B cell (primary cell): ENCODE data around the gene PVR.

Experiments
- EZH2 ChIP-seq: IDR thresholded peaks from 2 replicates; pipeline ENCODE4 v1.6.1; 2012; ENCODE audit warnings: borderline replicate concordance, low read depth, mild to moderate bottlenecking, moderate library complexity, low read length; ENCODE audit not compliant: insufficient read depth, poor library complexity, severe bottlenecking
- TF ChIP-seq, protein P1 (sequence below): fragments of 200-600 bp; IDR thresholded peaks from one replicate; pipeline ENCODE4 v1.8.0; 2022; ENCODE audit warnings: antibody characterized with exemption, mild to moderate bottlenecking

DNA sequence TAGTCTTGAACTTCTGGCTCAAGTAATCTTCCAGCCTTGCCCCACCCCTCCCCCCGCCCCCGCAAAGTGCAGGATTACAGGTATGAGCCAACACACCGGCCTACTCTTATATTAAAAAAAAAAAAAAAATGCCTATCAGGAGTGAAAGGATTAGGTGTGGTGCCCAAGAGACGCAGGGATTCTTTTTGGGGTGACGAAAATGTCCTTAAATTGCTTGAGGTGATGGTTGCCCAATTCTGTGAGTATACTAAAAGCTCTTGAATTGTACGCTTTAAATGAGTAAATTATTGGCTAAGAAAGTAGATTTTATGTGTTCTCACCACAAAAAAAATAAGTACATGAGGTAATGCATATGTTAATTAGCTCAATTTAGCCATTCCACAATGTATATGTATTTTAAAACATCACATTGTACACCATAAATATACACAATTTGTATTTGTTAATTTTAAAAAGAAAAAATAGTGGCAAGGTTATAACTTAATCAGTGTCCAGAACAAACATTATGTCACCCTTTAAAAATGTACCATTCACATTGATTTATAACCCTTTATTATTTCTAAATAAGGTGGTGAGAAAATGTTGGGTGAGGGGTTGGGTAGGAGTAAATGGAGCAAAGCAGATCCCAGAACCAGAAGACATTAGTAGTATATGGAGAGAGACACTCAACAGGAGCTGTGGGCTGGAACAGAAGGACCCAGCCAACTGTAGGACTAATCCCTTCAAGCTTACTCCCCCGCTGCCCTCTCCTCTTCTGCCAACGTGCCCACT lies 26.4 kb upstream of the PVR start:
- no peak for TF ChIP-seq EZH2
- TF ChIP-seq, protein P1, sequence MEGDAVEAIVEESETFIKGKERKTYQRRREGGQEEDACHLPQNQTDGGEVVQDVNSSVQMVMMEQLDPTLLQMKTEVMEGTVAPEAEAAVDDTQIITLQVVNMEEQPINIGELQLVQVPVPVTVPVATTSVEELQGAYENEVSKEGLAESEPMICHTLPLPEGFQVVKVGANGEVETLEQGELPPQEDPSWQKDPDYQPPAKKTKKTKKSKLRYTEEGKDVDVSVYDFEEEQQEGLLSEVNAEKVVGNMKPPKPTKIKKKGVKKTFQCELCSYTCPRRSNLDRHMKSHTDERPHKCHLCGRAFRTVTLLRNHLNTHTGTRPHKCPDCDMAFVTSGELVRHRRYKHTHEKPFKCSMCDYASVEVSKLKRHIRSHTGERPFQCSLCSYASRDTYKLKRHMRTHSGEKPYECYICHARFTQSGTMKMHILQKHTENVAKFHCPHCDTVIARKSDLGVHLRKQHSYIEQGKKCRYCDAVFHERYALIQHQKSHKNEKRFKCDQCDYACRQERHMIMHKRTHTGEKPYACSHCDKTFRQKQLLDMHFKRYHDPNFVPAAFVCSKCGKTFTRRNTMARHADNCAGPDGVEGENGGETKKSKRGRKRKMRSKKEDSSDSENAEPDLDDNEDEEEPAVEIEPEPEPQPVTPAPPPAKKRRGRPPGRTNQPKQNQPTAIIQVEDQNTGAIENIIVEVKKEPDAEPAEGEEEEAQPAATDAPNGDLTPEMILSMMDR = no peak
